Astrocyte (in vitro differentiated cells and primary cell): ENCODE results near the gene ABCD4. TPM values are rescaled to one million over a fixed set of nuclear protein-coding genes. Genes with fewer than 3 reads are reported as not detected.

Source experiments
- DNase-seq: peaks from one replicate; pipeline ENCODE4 v3.0.0-alpha.2; 2010; ENCODE audit warnings: low read depth
- FAIRE-seq: peaks from 2 replicates; lab custom pipeline; 2011; peaks lifted over from hg19 to GRCh38; lab: Jason Lieb, UNC
- H2AFZ ChIP-seq: 2 replicates; pipeline ENCODE4 v1.6.0; 2012; ENCODE audit warnings: low read depth, low read length, inconsistent platforms
- H3K27ac ChIP-seq: 2 replicates; pipeline ENCODE4 v1.5.1; 2011; ENCODE audit warnings: low read depth, low read length, inconsistent platforms
- H3K27me3 ChIP-seq: 2 replicates; pipeline ENCODE4 v1.6.0; 2011; ENCODE audit warnings: low read length, inconsistent platforms; ENCODE audit not compliant: insufficient read depth
- H3K36me3 ChIP-seq: 2 replicates; pipeline ENCODE4 v1.5.1; 2011; ENCODE audit warnings: low read length, inconsistent platforms; ENCODE audit not compliant: insufficient read depth
- H3K4me1 ChIP-seq: 2 replicates; pipeline ENCODE4 v1.5.1; 2011; ENCODE audit warnings: low read length, inconsistent platforms; ENCODE audit not compliant: insufficient read depth
- H3K4me2 ChIP-seq: 2 replicates; pipeline ENCODE4 v1.6.0; 2012; ENCODE audit warnings: low read length, inconsistent platforms
- H3K4me3 ChIP-seq: 2 replicates; pipeline ENCODE4 v1.5.1; 2011; ENCODE audit warnings: low read depth, mild to moderate bottlenecking, low read length, inconsistent platforms; ENCODE audit not compliant: insufficient read depth
- H3K79me2 ChIP-seq: 2 replicates; pipeline ENCODE4 v1.6.0; 2012; ENCODE audit warnings: mild to moderate bottlenecking, low read length, inconsistent platforms; ENCODE audit not compliant: insufficient read depth
- H3K9ac ChIP-seq: 2 replicates; pipeline ENCODE4 v1.6.0; 2012; ENCODE audit warnings: mild to moderate bottlenecking, low read length, inconsistent platforms
- H3K9me3 ChIP-seq: 2 replicates; pipeline ENCODE4 v1.5.1; 2012; ENCODE audit warnings: low read depth, mild to moderate bottlenecking, low read length, inconsistent platforms; ENCODE audit not compliant: insufficient read depth
- H4K20me1 ChIP-seq: 2 replicates; pipeline ENCODE4 v1.6.0; 2012; ENCODE audit warnings: low read length, inconsistent platforms; ENCODE audit not compliant: insufficient read depth
- H3K27ac Mint-ChIP-seq: one replicate; pipeline ENCODE4 v1.8.0; 2021; ENCODE audit warnings: mild to moderate bottlenecking, mixed read lengths; ENCODE audit not compliant: unreplicated experiment
- H3K27me3 Mint-ChIP-seq: one replicate; pipeline ENCODE4 v1.8.0; 2021; ENCODE audit warnings: low read depth, mixed read lengths; ENCODE audit not compliant: unreplicated experiment
- H3K36me3 Mint-ChIP-seq: one replicate; pipeline ENCODE4 v1.8.0; 2021; ENCODE audit warnings: low read depth, mixed read lengths; ENCODE audit not compliant: unreplicated experiment
- H3K4me1 Mint-ChIP-seq: one replicate; pipeline ENCODE4 v1.8.0; 2021; ENCODE audit warnings: low read depth, mixed read lengths; ENCODE audit not compliant: unreplicated experiment
- H3K4me3 Mint-ChIP-seq: one replicate; pipeline ENCODE4 v1.8.0; 2021; ENCODE audit warnings: mild to moderate bottlenecking, moderate library complexity, mixed read lengths; ENCODE audit not compliant: unreplicated experiment
- H3K9me3 Mint-ChIP-seq: one replicate; pipeline ENCODE4 v1.8.0; 2021; ENCODE audit warnings: mild to moderate bottlenecking, mixed read lengths; ENCODE audit not compliant: unreplicated experiment
- EZH2 ChIP-seq: IDR thresholded peaks from 2 replicates; pipeline ENCODE4 v1.6.1; 2012; ENCODE audit warnings: mild to moderate bottlenecking, low read length, inconsistent platforms; ENCODE audit not compliant: insufficient read depth
- total RNA-seq: library from RNA; stranded (reverse); gene quantifications from 2 replicates; pipeline ENCODE4 v1.2.1, GENCODE V29; 2021
- TF ChIP-seq, protein P1 (sequence below): IDR thresholded peaks from 2 replicates; pipeline ENCODE4 v1.5.1; 2011; ENCODE audit warnings: low read depth, mild to moderate bottlenecking, inconsistent platforms, low read length, moderate library complexity; ENCODE audit not compliant: insufficient read depth

ABCD4 gene
- total RNA-seq, 1 donor from 2014 or later, result 49.2 TPM

DNA sequence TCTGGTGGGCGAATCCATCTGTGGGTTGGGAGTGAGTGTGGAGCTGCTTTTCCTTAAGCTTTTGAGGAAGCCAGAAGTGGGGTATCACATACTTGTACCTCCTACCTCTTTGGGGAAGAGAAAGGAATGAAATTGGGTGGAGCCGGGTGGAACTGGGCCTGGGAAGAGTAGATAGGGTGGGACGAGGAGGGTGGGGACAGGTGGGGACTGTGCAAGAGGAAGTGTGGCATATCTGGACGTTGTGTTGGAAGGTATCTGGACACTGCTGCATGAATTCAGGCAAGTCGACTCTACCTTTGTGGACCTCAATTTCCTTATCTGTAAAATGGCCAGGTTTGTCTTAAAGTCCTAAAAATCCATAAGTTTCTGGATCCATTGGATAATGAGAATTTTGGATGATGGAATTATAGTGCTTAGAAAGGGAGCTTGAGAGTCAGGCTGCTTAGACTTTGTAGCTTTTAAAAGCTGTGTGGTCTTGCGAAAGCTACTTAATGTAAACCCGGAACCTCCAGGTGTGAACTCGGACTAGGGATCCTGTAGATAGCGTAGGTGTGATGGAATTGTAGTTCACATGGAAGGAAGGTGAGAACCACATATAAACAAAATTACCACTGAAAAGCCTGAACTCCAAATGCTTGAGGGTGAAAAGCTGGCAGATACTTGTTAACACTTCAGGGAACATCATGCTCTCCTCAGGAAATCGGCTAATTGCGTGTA, 47.6 kb upstream of the ABCD4 start:
- H3K27ac ChIP-seq, result no peak overlapping the region
- no peak overlapping the region for H3K4me3 Mint-ChIP-seq
- H3K27me3 Mint-ChIP-seq, result peaks cover 31% of the 10 kb centered on the region
- H4K20me1 ChIP-seq, result no peaks in the 10 kb centered on the region
- peaks cover 6% of the 10 kb centered on the region for H3K4me1 Mint-ChIP-seq
- H3K4me3 ChIP-seq, result no peak overlapping the region
- H3K27ac Mint-ChIP-seq, result no peak overlapping the region
- TF ChIP-seq, protein P1, sequence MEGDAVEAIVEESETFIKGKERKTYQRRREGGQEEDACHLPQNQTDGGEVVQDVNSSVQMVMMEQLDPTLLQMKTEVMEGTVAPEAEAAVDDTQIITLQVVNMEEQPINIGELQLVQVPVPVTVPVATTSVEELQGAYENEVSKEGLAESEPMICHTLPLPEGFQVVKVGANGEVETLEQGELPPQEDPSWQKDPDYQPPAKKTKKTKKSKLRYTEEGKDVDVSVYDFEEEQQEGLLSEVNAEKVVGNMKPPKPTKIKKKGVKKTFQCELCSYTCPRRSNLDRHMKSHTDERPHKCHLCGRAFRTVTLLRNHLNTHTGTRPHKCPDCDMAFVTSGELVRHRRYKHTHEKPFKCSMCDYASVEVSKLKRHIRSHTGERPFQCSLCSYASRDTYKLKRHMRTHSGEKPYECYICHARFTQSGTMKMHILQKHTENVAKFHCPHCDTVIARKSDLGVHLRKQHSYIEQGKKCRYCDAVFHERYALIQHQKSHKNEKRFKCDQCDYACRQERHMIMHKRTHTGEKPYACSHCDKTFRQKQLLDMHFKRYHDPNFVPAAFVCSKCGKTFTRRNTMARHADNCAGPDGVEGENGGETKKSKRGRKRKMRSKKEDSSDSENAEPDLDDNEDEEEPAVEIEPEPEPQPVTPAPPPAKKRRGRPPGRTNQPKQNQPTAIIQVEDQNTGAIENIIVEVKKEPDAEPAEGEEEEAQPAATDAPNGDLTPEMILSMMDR, result no peak
- no peak for TF ChIP-seq EZH2
- DNase-seq (no peak), FAIRE-seq (no peak)
- no peak overlapping the region for H3K4me2 ChIP-seq
- no peaks in the 10 kb centered on the region for H3K36me3 Mint-ChIP-seq
- H3K9ac ChIP-seq, result no peak overlapping the region
- no peaks in the 10 kb centered on the region for H3K9me3 Mint-ChIP-seq
- H3K9me3 ChIP-seq, result no peaks in the 10 kb centered on the region
- no peaks in the 10 kb centered on the region for H3K36me3 ChIP-seq
- no peak overlapping the region for H2AFZ ChIP-seq
- no peaks in the 10 kb centered on the region for H3K4me1 ChIP-seq
- no peaks in the 10 kb centered on the region for H3K79me2 ChIP-seq
- peaks cover 32% of the 10 kb centered on the region for H3K27me3 ChIP-seq

DNA sequence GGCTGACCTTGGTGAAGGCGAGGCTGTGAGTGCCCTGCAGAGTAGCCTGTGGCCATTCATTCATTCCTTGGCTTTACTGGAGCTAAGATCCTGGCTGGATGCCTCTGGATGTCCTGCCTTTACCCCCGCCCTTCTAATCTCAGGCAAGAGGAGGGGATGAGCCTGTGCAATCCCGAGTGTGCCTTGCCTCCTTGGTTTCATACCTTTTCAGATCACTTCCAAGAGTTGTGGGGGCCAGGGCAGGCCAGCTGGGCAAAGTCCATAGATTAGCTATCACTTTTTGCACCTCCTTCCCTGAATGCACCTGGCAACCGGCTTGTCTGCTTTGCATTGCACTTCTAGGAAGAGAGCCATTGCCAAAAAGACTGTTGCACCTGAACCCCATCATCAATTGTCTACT, 47.0 kb upstream of the ABCD4 start:
- Histone ChIP-seq H3K4me2 (no peak overlapping the region), H3K36me3 (no peaks in the 10 kb centered on the region), H3K9me3 (no peaks in the 10 kb centered on the region), H4K20me1 (no peaks in the 10 kb centered on the region), H3K4me3 (no peak overlapping the region), H3K4me1 (no peaks in the 10 kb centered on the region), H3K27ac (no peak overlapping the region), H3K79me2 (no peaks in the 10 kb centered on the region), H3K9ac (no peak overlapping the region), H3K27me3 (peaks cover 32% of the 10 kb centered on the region), H2AFZ (no peak overlapping the region)
- Mint-ChIP-seq H3K27ac (no peak overlapping the region), H3K27me3 (peaks cover 31% of the 10 kb centered on the region), H3K4me3 (no peak overlapping the region), H3K36me3 (no peaks in the 10 kb centered on the region), H3K4me1 (peaks cover 6% of the 10 kb centered on the region), H3K9me3 (no peaks in the 10 kb centered on the region)
- no peak for TF ChIP-seq EZH2
- TF ChIP-seq, protein P1, result no peak
- FAIRE-seq (no peak), DNase-seq (no peak)
